ENCODE results near the gene CABCOCO1.

CABCOCO1 gene

GRCh38 chr10:61812920-61813319 lies 150.2 kb downstream of the CABCOCO1 start:
- Histone ChIP-seq H3K79me2 (ENCODE audit: low read length) (no peaks in the 10 kb centered on the region), H3K27ac (ENCODE audit: low read length) (no peak overlapping the region), H2AFZ (ENCODE audit: low read depth, low read length) (no peak overlapping the region), H3K4me2 (ENCODE audit: low read length) (no peak overlapping the region), H4K20me1 (ENCODE audit: insufficient read depth, low read length) (no peaks in the 10 kb centered on the region), H3K4me3 (ENCODE audit: low read length) (no peak overlapping the region), H3K9me3 (ENCODE audit: insufficient read depth, low read length) (no peaks in the 10 kb centered on the region), H3K4me1 (ENCODE audit: low read length) (no peaks in the 10 kb centered on the region), H3K27me3 (ENCODE audit: low read depth, low read length) (no peaks in the 10 kb centered on the region), H3K36me3 (replicated peaks; ENCODE audit: low read depth, low read length) (no peaks in the 10 kb centered on the region), H3K9ac (ENCODE audit: low read length) (no peak overlapping the region)
- TF ChIP-seq EZH2phosphoT487 (IDR thresholded peaks at IDR 0.05; ENCODE audit: low read depth) (no peak), CTCF (IDR thresholded peaks at IDR 0.05; ENCODE audit: low read depth, low read length) (no peak)

GRCh38 chr10:61814160-61814559 lies 151.4 kb downstream of the CABCOCO1 start:
- Histone ChIP-seq H3K4me3 (ENCODE audit: low read length) (no peak overlapping the region), H3K4me1 (ENCODE audit: low read length) (no peaks in the 10 kb centered on the region), H4K20me1 (ENCODE audit: insufficient read depth, low read length) (no peaks in the 10 kb centered on the region), H3K9ac (ENCODE audit: low read length) (no peak overlapping the region), H2AFZ (ENCODE audit: low read depth, low read length) (no peak overlapping the region), H3K36me3 (replicated peaks; ENCODE audit: low read depth, low read length) (no peaks in the 10 kb centered on the region), H3K27me3 (ENCODE audit: low read depth, low read length) (no peaks in the 10 kb centered on the region), H3K79me2 (ENCODE audit: low read length) (no peaks in the 10 kb centered on the region), H3K9me3 (ENCODE audit: insufficient read depth, low read length) (no peaks in the 10 kb centered on the region), H3K27ac (ENCODE audit: low read length) (no peak overlapping the region), H3K4me2 (ENCODE audit: low read length) (no peak overlapping the region)
- TF ChIP-seq EZH2phosphoT487 (IDR thresholded peaks at IDR 0.05; ENCODE audit: low read depth) (no peak), CTCF (IDR thresholded peaks at IDR 0.05; ENCODE audit: low read depth, low read length) (no peak)

GRCh38 chr10:61815496-61815895 lies 152.8 kb downstream of the CABCOCO1 start:
- Histone ChIP-seq H4K20me1 (ENCODE audit: insufficient read depth, low read length) (no peaks in the 10 kb centered on the region), H3K9me3 (ENCODE audit: insufficient read depth, low read length) (no peaks in the 10 kb centered on the region), H3K4me1 (ENCODE audit: low read length) (no peaks in the 10 kb centered on the region), H3K4me3 (ENCODE audit: low read length) (no peak overlapping the region), H3K27me3 (ENCODE audit: low read depth, low read length) (no peaks in the 10 kb centered on the region), H3K79me2 (ENCODE audit: low read length) (no peaks in the 10 kb centered on the region), H3K36me3 (replicated peaks; ENCODE audit: low read depth, low read length) (no peaks in the 10 kb centered on the region), H3K9ac (ENCODE audit: low read length) (no peak overlapping the region), H2AFZ (ENCODE audit: low read depth, low read length) (no peak overlapping the region), H3K4me2 (ENCODE audit: low read length) (no peak overlapping the region), H3K27ac (ENCODE audit: low read length) (no peak overlapping the region)
- no peak for TF ChIP-seq EZH2phosphoT487 (IDR thresholded peaks at IDR 0.05; ENCODE audit: low read depth)
- no peak for TF ChIP-seq CTCF (IDR thresholded peaks at IDR 0.05; ENCODE audit: low read depth, low read length)
